Measurements from ENCODE around the gene HERPUD1. TPM values are rescaled to one million over a fixed set of nuclear protein-coding genes. Genes with fewer than 3 reads are reported as not detected.
A peak's percentile ranks its signal among the peaks of the same experiment; 100 is the strongest.

Gene HERPUD1
- total and polyA plus RNA-seq, 9 of the 15 experiments (the other 6 are each of a cell fraction or from before 2014, with no cell fraction given), result 14.2 to 60.7 (median 37.4) TPM

DNA sequence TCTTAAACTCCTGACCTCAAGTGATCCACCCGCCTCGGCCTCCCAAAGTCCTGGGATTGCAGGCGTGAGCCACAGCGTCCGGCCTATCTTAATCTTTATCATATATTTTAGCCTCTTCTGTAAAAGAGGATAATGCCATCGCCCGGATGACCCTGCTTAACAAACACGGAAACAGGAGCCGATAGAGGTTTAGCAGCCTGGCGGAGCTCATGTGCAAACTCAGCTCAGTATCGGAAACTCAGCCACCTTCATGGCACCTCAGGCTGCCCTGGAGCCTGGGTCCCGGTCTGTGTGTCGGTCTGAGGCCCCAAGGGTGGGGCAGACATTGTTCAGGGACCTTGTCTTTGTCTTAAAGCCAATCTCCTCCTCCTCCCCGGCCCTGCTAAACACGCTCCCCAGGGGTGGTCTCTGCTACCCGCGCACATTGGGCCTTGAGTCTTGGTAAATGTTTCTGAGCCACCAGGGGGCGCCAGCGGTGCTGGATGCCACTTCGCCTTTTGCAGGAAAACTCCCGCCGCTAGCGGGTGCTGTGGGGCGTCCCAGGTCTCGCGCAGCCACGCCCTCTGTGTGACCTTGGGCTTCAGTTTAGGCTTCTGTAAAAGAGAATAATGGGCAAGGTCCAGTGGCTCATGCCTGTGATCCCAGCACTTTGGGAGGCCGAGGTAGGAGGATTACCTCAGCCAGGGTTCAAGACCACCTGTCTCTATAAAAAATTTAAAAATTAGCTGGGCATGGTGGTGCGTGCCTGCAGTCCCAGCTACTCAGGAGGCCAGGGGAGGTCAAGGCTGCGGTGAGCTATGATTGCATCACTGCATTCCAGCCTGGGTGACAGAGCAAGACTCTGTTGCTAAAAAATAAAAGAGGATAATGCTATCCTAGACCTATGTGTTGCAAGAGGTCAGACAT lies 32.6 kb downstream of the HERPUD1 start (continued):
- TF ChIP-seq ZFX (CRISPR knock-in tag; IDR thresholded peaks at IDR 0.05), result no peak
- TF ChIP-seq, protein P1, sequence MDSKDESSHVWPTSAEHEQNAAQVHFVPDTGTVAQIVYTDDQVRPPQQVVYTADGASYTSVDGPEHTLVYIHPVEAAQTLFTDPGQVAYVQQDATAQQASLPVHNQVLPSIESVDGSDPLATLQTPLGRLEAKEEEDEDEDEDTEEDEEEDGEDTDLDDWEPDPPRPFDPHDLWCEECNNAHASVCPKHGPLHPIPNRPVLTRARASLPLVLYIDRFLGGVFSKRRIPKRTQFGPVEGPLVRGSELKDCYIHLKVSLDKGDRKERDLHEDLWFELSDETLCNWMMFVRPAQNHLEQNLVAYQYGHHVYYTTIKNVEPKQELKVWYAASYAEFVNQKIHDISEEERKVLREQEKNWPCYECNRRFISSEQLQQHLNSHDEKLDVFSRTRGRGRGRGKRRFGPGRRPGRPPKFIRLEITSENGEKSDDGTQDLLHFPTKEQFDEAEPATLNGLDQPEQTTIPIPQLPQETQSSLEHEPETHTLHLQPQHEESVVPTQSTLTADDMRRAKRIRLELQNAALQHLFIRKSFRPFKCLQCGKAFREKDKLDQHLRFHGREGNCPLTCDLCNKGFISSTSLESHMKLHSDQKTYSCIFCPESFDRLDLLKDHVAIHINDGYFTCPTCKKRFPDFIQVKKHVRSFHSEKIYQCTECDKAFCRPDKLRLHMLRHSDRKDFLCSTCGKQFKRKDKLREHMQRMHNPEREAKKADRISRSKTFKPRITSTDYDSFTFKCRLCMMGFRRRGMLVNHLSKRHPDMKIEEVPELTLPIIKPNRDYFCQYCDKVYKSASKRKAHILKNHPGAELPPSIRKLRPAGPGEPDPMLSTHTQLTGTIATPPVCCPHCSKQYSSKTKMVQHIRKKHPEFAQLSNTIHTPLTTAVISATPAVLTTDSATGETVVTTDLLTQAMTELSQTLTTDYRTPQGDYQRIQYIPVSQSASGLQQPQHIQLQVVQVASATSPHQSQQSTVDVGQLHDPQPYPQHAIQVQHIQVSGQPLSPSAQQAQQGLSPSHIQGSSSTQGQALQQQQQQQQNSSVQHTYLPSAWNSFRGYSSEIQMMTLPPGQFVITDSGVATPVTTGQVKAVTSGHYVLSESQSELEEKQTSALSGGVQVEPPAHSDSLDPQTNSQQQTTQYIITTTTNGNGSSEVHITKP (IDR thresholded peaks at IDR 0.05; ENCODE audit: partially characterized antibody), result no peak
- no peak for TF ChIP-seq THRAP3 (IDR thresholded peaks at IDR 0.05; ENCODE audit: borderline replicate concordance)
- no peak for TF ChIP-seq GATAD2A (IDR thresholded peaks at IDR 0.05)
- TF ChIP-seq, protein P2, sequence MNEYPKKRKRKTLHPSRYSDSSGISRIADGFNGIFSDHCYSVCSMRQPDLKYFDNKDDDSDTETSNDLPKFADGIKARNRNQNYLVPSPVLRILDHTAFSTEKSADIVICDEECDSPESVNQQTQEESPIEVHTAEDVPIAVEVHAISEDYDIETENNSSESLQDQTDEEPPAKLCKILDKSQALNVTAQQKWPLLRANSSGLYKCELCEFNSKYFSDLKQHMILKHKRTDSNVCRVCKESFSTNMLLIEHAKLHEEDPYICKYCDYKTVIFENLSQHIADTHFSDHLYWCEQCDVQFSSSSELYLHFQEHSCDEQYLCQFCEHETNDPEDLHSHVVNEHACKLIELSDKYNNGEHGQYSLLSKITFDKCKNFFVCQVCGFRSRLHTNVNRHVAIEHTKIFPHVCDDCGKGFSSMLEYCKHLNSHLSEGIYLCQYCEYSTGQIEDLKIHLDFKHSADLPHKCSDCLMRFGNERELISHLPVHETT (CRISPR knock-in tag; conservative IDR thresholded peaks at IDR 0.05 in 1 of 2, IDR thresholded peaks at IDR 0.05 in 1 of 2), result peak in 1 of 2 experiments; percentile 35; a peak in 1 of 4 replicates
- TF ChIP-seq, protein P3, sequence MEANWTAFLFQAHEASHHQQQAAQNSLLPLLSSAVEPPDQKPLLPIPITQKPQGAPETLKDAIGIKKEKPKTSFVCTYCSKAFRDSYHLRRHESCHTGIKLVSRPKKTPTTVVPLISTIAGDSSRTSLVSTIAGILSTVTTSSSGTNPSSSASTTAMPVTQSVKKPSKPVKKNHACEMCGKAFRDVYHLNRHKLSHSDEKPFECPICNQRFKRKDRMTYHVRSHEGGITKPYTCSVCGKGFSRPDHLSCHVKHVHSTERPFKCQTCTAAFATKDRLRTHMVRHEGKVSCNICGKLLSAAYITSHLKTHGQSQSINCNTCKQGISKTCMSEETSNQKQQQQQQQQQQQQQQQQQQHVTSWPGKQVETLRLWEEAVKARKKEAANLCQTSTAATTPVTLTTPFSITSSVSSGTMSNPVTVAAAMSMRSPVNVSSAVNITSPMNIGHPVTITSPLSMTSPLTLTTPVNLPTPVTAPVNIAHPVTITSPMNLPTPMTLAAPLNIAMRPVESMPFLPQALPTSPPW (CRISPR knock-in tag; IDR thresholded peaks at IDR 0.05), result no peak
- TF ChIP-seq SMARCA5 (IDR thresholded peaks at IDR 0.05), result no peak
- TF ChIP-seq, protein P4, sequence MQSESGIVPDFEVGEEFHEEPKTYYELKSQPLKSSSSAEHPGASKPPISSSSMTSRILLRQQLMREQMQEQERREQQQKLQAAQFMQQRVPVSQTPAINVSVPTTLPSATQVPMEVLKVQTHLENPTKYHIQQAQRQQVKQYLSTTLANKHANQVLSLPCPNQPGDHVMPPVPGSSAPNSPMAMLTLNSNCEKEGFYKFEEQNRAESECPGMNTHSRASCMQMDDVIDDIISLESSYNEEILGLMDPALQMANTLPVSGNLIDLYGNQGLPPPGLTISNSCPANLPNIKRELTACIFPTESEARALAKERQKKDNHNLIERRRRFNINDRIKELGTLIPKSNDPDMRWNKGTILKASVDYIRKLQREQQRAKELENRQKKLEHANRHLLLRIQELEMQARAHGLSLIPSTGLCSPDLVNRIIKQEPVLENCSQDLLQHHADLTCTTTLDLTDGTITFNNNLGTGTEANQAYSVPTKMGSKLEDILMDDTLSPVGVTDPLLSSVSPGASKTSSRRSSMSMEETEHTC (IDR thresholded peaks at IDR 0.05), result 0 out of 2 replicates have a peak, but pooled peaks have one; percentile 38
